Smooth muscle cell (in vitro differentiated cells): ENCODE data around the gene PGAM5. TPM values are rescaled to one million over a fixed set of nuclear protein-coding genes. Genes with fewer than 3 reads are reported as not detected.

ENCODE experiments used
- DNase-seq: peaks from one replicate; lab custom pipeline; 2025; ENCODE audit not compliant: unreplicated experiment; lab: John Stamatoyannopoulos, UW
- H2AFZ ChIP-seq: fragments of 200-600 bp; sonication (generic); 2 replicates; pipeline ENCODE4 v1.6.0; 2016; ENCODE audit warnings: antibody characterized with exemption, low read depth, mild to moderate bottlenecking
- H3F3A ChIP-seq: fragments of 200-600 bp; sonication (generic); 2 replicates; pipeline ENCODE4 v1.6.0; 2017; ENCODE audit warnings: antibody characterized with exemption, low read depth
- H3K27ac ChIP-seq: fragments of 200-600 bp; sonication (generic); 2 replicates; pipeline ENCODE4 v1.5.1; 2016; ENCODE audit warnings: low read depth, mild to moderate bottlenecking
- H3K27me3 ChIP-seq: fragments of 200-600 bp; sonication (generic); 2 replicates; pipeline ENCODE4 v1.6.1; 2016; ENCODE audit warnings: low read depth, mild to moderate bottlenecking
- H3K36me3 ChIP-seq: fragments of 200-600 bp; sonication (generic); 2 replicates; pipeline ENCODE4 v1.5.1; 2016; ENCODE audit warnings: low read depth
- H3K4me1 ChIP-seq: fragments of 200-600 bp; sonication (generic); 2 replicates; pipeline ENCODE4 v1.5.1; 2016; ENCODE audit warnings: low read depth
- H3K4me2 ChIP-seq: fragments of 200-600 bp; sonication (generic); 2 replicates; pipeline ENCODE4 v1.6.0; 2016; ENCODE audit warnings: mild to moderate bottlenecking
- H3K4me3 ChIP-seq: fragments of 200-600 bp; sonication (generic); 2 replicates; pipeline ENCODE4 v1.5.1; 2016; ENCODE audit warnings: mild to moderate bottlenecking
- H3K79me2 ChIP-seq: fragments of 200-600 bp; sonication (generic); 2 replicates; pipeline ENCODE4 v1.6.0; 2016; ENCODE audit warnings: low read depth, mild to moderate bottlenecking
- H3K9ac ChIP-seq: fragments of 200-600 bp; sonication (generic); 2 replicates; pipeline ENCODE4 v1.6.0; 2016; ENCODE audit warnings: low read depth
- H3K9me3 ChIP-seq: fragments of 200-600 bp; sonication (generic); replicated peaks from 2 replicates; pipeline ENCODE4 v1.5.1; 2016; ENCODE audit warnings: low read depth
- H4K20me1 ChIP-seq: fragments of 200-600 bp; sonication (generic); 2 replicates; pipeline ENCODE4 v1.6.0; 2016; ENCODE audit warnings: low read depth
- WGBS: methylation state at CpG from one replicate; pipeline ENCODE4 v1.1.7; 2016; ENCODE audit warnings: low lambda C conversion rate; 5-methylcytosine and 5-hydroxymethylcytosine counted together
- polyA plus RNA-seq: library from polyadenylated mRNA; unstranded; fragments of >200 nt; fragmentation: Nextera tagmentation; extraction: Ambion mirVana; gene quantifications from 2 replicates; pipeline ENCODE4 v1.2.1, GENCODE V29; 2016
- small RNA-seq: library from RNA; depleted of rRNA; stranded (forward); fragments of <200 nt; gene quantifications from one replicate; pipeline ENCODE3, GENCODE V24; 2014
- total RNA-seq: library from RNA; depleted of rRNA; stranded (reverse); fragments of >200 nt; gene quantifications from 2 replicates; pipeline ENCODE4 v1.2.3, GENCODE V29; 2014
- TF ChIP-seq, protein P1 (sequence below): fragments of 200-600 bp; sonication (generic); IDR thresholded peaks from 2 replicates; pipeline ENCODE4 v1.5.1; 2017; ENCODE audit warnings: borderline replicate concordance, mild to moderate bottlenecking, antibody characterized with exemption; ENCODE audit not compliant: insufficient read depth, poor library complexity, severe bottlenecking

The PGAM5 gene
- total and polyA plus RNA-seq, 2 experiments from 2014 or later = 13.5 to 16.8 TPM

DNA sequence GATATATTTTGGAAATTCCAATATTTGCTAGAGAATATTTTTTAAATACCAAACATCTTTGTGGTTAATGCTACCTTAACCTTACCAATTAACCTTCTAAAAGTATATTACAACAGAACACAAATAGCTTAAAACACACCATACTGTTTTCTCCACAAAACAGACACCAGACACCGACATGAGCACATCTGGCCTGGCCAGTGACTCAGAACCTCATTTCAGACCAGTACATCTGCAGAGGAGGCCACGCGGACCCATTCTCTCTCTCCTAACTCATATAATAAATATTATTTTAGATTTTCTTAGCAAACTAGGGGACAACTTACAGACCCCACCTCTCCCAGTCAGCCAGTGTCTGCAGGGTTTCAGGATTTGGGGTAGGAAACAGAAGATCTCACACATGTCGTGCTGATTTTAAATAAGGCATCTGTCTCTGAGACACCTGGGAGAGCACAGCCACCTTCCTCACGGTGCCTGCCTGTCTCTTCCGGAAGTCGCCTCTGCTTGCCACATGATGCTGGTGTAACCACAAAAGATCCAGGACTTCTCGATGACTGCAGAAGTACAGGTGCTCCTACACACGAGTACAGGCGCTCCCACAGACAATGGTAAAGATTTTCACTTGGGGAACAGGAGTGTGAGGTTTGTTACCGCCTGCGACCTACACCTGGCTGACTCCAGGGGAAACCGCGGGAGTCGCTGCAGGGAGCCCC lies 60.6 kb downstream of the PGAM5 start:
- no peaks in the 10 kb centered on the region for H3K4me1 ChIP-seq
- peaks cover 37% of the 10 kb centered on the region for H3F3A ChIP-seq
- H3K9ac ChIP-seq = no peak overlapping the region
- peak overlapping the region; percentile 47 for H3K27ac ChIP-seq
- H3K79me2 ChIP-seq = peaks cover 4% of the 10 kb centered on the region
- WGBS = 88% methylated on average over 13 of the region's 15 CpGs
- H3K27me3 ChIP-seq = no peaks in the 10 kb centered on the region
- H3K36me3 ChIP-seq = no peaks in the 10 kb centered on the region
- no peak overlapping the region for H3K4me2 ChIP-seq
- H3K9me3 ChIP-seq = no peaks in the 10 kb centered on the region
- DNase-seq = no peak
- H3K4me3 ChIP-seq = no peak overlapping the region
- TF ChIP-seq, protein P1, sequence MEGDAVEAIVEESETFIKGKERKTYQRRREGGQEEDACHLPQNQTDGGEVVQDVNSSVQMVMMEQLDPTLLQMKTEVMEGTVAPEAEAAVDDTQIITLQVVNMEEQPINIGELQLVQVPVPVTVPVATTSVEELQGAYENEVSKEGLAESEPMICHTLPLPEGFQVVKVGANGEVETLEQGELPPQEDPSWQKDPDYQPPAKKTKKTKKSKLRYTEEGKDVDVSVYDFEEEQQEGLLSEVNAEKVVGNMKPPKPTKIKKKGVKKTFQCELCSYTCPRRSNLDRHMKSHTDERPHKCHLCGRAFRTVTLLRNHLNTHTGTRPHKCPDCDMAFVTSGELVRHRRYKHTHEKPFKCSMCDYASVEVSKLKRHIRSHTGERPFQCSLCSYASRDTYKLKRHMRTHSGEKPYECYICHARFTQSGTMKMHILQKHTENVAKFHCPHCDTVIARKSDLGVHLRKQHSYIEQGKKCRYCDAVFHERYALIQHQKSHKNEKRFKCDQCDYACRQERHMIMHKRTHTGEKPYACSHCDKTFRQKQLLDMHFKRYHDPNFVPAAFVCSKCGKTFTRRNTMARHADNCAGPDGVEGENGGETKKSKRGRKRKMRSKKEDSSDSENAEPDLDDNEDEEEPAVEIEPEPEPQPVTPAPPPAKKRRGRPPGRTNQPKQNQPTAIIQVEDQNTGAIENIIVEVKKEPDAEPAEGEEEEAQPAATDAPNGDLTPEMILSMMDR = no peak
- H4K20me1 ChIP-seq = peaks cover 38% of the 10 kb centered on the region
- no peak overlapping the region for H2AFZ ChIP-seq

Small RNAs within 50 kb of the gene (small RNA-seq; reads per million reads assigned to genes)
- gene RNA5SP379 = 0.79 reads per million, percentile 26 among the genes with 10 or more reads in this experiment

Other genes with a start within 250 kb of the PGAM5 start
- 2.3 and 7.9 TPM in 2 replicates for gene FBRSL1, start 220.7 kb upstream of the PGAM5 start, total RNA-seq
- gene FBRSL1, start 220.7 kb upstream of the PGAM5 start, polyA plus RNA-seq = 17.6 and 31.4 TPM in 2 replicates
- gene LRCOL1, start 100.3 kb upstream of the PGAM5 start, total RNA-seq = not detected in 2 replicates
- not detected in 2 replicates for gene LRCOL1, start 100.3 kb upstream of the PGAM5 start, polyA plus RNA-seq
- gene P2RX2, start 92.1 kb upstream of the PGAM5 start, total RNA-seq = not detected in 2 replicates
- gene P2RX2, start 92.1 kb upstream of the PGAM5 start, polyA plus RNA-seq = not detected in 2 replicates
- gene POLE, start 23.5 kb upstream of the PGAM5 start, total RNA-seq = 11.0 and 11.5 TPM in 2 replicates
- gene POLE, start 23.5 kb upstream of the PGAM5 start, polyA plus RNA-seq = 8.5 and 9.2 TPM in 2 replicates
- gene PXMP2, start 23.3 kb upstream of the PGAM5 start, total RNA-seq = 14.7 and 28.9 TPM in 2 replicates
- 23.8 and 25.0 TPM in 2 replicates for gene PXMP2, start 23.3 kb upstream of the PGAM5 start, polyA plus RNA-seq
- gene ANKLE2, start 51.0 kb downstream of the PGAM5 start, total RNA-seq = 90.5 and 94.8 TPM in 2 replicates
- gene ANKLE2, start 51.0 kb downstream of the PGAM5 start, polyA plus RNA-seq = 56.4 and 79.8 TPM in 2 replicates
- 34.5 and 60.1 TPM in 2 replicates for gene GOLGA3, start 118.0 kb downstream of the PGAM5 start, total RNA-seq
- 25.1 and 53.1 TPM in 2 replicates for gene GOLGA3, start 118.0 kb downstream of the PGAM5 start, polyA plus RNA-seq
- 24.0 and 27.5 TPM in 2 replicates for gene CHFR, start 176.8 kb downstream of the PGAM5 start, total RNA-seq
- 24.0 and 26.2 TPM in 2 replicates for gene CHFR, start 176.8 kb downstream of the PGAM5 start, polyA plus RNA-seq
- 9.7 and 13.9 TPM in 2 replicates for gene ZNF605, start 245.5 kb downstream of the PGAM5 start, total RNA-seq
- gene ZNF605, start 245.5 kb downstream of the PGAM5 start, polyA plus RNA-seq = 4.1 and 6.3 TPM in 2 replicates